Colon (tissue), 2 donors: ENCODE measurements around the gene CHRM1.
"Not testable (repeated sequence)": the region's sequence is repeated elsewhere in the genome, so short reads cannot be mapped to it uniquely, and the experiment has no call there.

ENCODE experiments used
- FAIRE-seq: peaks from 2 replicates; lab custom pipeline; 2012; peaks lifted over from hg19 to GRCh38; lab: Jason Lieb, UNC
- donor health status: control.
- donor health status: control.

CHRM1 gene, protein sequence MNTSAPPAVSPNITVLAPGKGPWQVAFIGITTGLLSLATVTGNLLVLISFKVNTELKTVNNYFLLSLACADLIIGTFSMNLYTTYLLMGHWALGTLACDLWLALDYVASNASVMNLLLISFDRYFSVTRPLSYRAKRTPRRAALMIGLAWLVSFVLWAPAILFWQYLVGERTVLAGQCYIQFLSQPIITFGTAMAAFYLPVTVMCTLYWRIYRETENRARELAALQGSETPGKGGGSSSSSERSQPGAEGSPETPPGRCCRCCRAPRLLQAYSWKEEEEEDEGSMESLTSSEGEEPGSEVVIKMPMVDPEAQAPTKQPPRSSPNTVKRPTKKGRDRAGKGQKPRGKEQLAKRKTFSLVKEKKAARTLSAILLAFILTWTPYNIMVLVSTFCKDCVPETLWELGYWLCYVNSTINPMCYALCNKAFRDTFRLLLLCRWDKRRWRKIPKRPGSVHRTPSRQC

GRCh38 chr11:62921201-62921572 lies at the start of gene CHRM1:
Gene CHRM1 (minus strand): TSS chr11:62921363. CDS start chr11:62911100, 10,263 bp downstream.
- FAIRE-seq = no peak

DNA sequence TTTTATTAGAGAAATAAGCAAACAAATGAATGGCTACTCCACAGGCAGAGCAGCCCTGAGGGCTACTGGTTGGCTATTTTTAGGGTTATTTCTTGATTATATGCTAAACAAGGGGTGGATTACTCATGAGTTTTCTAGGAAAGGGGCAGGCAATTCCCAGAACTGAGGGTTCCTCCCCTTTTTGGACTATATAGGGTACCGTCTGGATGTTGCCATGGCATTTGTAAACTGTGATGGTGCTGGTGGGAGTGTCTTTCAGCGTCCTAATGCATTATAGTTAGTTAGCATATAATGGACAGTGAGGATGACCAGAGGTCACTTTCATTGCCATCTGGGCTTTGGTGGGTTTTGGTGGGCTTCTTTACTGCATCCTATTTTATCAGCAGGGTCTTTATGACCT lies 44.4 kb upstream of the CHRM1 start:
- FAIRE-seq = no peak

- FAIRE-seq = no peak
Observed at GRCh38 chr11:62962391-62962790, 41.2 kb upstream of the CHRM1 start.

GRCh38 chr11:62961017-62961570 lies 39.9 kb upstream of the CHRM1 start:
- FAIRE-seq = no peak

DNA sequence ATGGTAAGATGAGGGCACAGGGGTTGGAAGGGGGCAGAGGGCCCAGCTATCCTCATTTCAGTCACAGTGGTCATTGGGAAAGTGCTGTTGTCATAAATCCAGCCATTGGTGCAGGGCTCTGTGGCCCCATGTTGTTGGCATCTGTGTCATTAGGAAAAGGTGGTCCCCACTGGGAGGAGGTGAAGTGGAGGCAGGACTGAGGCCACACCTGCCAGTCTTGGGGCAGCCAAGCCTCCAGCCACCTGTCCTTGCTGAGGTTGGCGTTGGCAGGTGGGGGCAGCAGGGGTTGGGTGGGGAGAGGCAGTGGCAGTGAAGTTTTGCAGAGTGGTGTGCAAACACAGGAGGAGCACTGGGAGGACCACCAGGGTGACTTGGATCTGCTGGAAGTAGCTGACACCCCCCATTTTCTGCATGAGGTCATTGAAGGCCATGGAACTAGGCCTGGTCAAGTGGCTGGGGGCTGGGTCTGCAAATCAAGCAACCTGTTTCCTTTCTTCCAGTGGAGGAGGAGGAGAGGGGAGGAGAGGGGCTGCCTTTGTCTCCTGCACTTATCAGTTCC lies 38.3 kb upstream of the CHRM1 start:
- no peak for FAIRE-seq

DNA sequence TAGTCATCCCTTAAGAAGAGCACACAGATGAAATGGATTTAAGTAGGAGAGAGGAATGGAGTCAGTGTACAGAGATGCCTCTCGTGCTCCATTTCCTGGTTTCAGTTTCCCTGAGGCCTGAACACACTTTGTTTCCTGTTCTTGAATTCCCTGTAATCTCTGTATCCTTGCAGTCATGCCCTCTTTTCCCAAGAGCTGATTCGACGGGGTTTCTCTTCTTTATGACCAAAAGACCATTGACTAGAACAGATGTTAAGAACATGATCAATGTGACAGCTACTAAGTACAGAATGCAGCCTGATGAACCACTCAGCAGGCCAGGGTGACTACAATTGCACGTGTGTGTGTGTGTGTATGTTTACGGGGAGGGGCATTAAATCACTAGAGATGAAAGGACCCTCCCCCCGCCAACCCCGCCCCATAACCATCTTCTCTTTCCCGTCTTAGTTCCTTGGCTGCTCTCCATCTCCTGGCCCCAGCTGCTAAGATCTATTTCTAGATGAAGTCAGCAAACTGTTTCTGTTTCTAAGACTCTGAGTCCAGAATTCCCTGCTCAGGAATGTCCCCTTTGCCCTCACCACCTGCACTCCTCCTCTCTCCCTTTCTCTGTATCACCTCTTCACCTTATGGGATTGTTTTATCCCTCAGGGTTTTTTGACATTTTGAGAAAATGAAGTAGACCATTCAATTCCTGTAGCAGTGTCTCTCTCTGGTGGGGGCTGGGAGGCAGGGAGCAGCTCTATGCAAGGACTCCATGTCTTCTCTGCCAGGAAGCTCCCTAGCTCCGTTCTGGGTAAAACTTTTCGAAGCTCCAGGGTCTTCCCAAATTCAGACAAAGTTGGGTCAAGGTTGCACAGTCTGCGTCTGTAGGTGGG lies 37.6 kb upstream of the CHRM1 start:
- no peak for FAIRE-seq

DNA sequence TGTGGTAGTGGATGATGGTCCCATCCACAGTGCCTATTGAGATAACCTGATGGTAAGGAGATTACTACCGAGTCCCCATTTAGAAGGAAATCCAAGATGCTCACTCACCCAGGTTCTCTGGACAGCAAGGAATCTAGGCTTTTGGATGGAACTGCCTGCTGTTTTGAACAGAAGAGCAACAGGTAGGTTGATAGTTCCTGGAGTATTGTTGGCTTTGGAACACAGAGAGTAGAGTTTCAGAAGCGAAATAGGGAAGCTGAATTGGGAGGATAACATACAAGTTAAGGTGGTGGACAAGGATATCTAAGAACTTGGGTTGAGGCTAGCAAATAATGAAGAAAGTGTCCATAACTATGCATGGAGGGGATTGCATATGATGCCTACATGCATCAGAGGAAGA lies 36.0 kb upstream of the CHRM1 start:
- no peak for FAIRE-seq

DNA sequence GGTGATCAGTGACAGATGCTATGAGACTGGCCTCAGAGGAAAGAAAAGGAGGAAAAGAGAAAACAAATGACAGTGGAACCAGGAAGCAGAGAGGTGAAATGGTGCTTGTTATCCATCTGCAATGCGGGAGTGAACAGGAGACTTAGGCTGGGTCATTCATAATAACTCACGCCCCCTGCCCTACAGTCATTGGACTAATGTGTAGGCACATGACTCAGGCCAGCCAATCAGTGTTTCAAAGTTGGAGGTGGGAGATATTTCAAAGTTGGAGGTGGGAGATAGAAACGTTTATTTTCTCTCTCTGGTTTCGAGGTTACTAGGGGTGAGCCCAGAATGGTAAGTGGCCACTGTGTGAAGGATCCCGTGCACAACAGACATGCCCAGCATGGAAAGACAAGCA lies 33.3 kb upstream of the CHRM1 start:
- no peak for FAIRE-seq

DNA sequence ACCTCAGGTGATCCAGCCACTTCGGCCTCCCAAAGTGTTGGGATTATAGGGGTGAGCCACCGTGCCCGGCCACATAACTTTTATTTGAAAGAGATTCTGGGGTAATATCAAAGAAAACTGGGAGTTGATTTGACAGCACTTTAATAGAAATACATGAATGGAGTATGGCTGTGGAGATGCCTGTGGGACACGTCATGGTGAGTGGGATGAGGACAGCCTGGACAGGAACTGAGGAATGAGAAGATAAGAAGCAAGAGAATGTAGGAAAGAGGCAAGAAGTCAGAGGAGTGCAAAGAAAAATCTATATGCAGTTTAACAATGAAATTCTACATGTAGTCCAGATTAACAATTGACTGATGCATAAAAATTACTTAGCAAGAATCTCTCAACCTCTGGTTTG lies 32.6 kb upstream of the CHRM1 start:
- no peak for FAIRE-seq

DNA sequence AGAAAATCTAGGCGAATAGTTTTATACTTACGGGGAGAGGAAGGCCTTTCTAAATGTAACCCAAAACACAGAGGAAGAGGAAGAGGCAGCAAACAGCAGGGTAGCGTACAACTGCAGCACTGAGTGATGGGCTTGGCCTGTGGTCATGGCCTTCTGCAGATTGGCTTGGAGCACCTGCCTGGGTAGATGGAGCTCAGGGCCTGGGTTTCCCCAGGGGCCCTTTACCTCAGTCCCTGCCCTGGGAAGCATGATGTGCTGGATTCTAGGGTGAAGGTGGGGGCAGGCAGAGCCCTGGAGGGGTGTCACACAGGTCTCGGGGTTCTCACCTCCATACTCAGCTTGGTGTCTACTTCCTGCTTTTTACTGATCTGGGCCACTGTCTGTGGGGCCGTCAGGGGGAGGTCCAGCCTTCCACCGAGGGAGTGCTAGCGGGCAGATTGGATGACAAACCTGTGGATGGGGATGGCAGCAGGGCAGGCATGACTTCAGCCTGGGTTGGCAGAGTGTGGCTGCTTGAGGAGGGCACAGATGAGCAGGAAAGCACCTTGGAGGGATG lies 27.7 kb upstream of the CHRM1 start:
- FAIRE-seq = no peak

GRCh38 chr11:62945538-62945937 lies 24.4 kb upstream of the CHRM1 start:
- FAIRE-seq = not testable (repeated sequence)

- FAIRE-seq = not testable (repeated sequence)
Observed at GRCh38 chr11:62937528-62937927, 16.4 kb upstream of the CHRM1 start.

DNA sequence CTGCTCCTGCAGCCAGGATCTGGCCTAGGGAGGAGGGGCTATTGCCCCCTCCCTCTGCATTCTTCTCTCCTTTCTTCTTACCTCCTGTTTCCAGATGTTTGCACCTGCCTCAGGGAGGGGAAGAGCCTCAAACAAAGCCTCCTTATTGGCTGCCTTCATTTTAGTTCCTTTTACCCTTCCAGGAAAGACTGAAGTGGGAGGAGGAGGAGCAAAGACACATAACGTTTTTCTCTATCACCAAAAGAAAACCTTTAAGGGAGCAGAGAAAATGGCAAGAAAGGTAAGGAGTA lies 13.3 kb upstream of the CHRM1 start:
- no peak for FAIRE-seq

GRCh38 chr11:62933750-62934495 lies 12.8 kb upstream of the CHRM1 start:
- no peak for FAIRE-seq

- no peak for FAIRE-seq
Observed at GRCh38 chr11:62933285-62933684, 12.1 kb upstream of the CHRM1 start.

DNA sequence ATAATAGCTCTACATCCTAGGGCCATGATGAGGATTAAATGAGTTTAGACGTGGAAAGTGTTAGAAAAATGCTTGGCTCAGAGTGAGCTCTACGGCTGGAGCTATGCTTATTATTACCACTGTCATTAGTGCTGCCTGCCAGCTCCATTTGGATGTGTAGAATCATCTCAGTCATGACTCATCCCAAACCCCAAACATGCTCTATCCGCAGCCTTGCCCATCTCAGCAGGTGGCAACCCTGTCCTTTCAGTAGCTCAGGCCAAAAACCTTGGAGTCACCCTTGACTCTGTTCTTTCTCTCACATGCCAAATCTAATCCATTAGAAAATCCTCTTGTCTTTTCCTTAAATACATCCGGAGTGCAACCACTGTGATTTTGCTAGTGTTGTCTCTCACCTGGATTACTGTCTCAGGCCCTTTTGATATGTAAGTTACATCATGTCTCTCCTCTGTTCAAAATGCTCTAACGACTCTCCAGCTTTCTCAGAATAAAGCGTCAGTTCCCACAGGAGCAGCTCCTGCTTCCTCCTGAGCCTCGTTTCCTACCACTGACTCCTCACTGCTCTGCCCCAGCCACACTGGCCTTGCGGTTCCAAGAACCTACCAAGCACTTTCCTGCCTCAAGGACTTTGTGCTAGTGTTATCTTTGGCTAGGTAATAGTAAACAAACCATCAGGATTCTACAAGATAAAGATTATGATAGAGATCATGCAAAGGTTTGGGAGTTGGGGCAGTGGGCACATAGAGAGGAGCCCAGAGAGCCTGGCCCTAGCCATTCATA lies 10.5 kb upstream of the CHRM1 start:
- no peak for FAIRE-seq

DNA sequence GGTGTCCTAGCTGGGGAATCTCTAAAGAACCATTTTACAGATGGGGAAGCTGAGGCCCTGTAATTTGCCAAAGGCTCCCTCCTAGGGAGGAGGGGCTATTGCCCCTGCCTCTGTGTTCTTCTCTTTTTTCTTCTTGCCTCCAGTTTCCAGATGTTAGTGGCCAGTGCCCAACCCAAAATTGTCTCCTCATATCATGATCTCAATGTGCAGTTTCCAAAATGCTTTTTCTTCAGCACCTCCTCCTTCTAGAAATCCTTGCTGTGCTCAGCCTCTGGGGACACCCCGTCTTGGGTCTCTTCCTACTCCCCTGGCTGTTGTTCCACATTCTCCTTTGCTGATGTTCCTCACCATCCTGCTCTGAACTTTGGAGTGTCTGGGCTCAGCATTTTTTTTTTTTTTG lies 9.5 kb upstream of the CHRM1 start:
- no peak for FAIRE-seq

GRCh38 chr11:62930157-62930556 lies 9.0 kb upstream of the CHRM1 start:
- FAIRE-seq = no peak

- FAIRE-seq = no peak
Observed at GRCh38 chr11:62928011-62928410, 6.8 kb upstream of the CHRM1 start.

DNA sequence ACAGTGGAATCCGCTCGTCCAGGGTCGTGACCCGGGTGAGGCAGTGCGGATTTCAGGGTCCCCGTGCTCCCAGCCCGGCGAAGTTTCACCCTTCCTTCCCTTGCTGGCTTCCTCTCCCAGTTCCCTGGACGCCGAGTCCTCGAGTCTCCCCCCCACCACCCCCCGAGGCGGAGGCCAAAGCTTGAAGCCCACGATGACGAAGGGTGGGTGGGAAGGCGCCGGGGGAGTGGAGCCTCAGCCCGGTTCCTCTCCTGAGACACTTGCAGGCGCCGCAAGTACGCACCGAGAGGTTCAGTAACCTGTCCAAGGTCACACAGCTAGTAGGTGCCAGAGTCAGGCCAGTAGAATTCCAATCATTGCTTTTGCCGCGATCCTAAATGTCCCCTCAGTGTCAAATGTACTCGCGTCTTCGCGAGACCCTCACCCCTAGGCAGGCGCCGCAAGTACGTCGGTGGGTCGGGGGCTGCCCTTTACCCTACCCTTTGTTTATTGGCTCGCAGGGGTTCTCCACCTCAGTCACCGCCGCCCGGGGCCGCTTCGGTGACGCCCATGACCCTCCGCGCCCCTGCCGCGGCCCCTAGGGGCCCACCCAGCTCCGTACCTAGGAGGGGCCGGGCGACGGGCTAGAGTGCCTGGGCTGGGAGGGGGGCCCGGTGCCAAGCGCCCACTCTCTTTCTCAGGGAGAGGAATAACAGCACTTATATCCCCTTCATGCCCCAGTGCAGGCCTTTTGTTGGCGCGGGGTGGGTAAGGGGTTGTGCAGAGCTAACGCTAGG lies 5.7 kb upstream of the CHRM1 start:
- FAIRE-seq = no peak
